Breast epithelium (tissue), 4 donors: ENCODE results near the gene PDE7B. TPM values are rescaled to one million over a fixed set of nuclear protein-coding genes. Genes with fewer than 3 reads are reported as not detected.
"Not testable (repeated sequence)": the region's sequence is repeated elsewhere in the genome, so short reads cannot be mapped to it uniquely, and the experiment has no call there.

Source experiments
- DNase-seq, 2 donors: peaks; one replicate each; pipeline ENCODE4 v3.0.0-alpha.2; 2019; ENCODE audit warnings: low spot score in 2 of 2
- H3K27ac ChIP-seq, 2 donors: fragments of 200-600 bp; sonication (generic) in 1 of 2; one replicate each; pipeline ENCODE4 v1.5.1; 2016 to 2019; ENCODE audit warnings: mild to moderate bottlenecking in 1 of 2
- H3K27me3 ChIP-seq, 2 donors: fragments of 200-600 bp; sonication (generic) in 1 of 2; one replicate each; pipeline versions ENCODE4 v1.5.1 to v1.6.0; 2017 to 2019; ENCODE audit warnings: control low read depth in 1 of 2, mild to moderate bottlenecking in 1 of 2
- H3K36me3 ChIP-seq: fragments of 200-600 bp; one replicate; pipeline ENCODE4 v1.5.1; 2019
- H3K4me1 ChIP-seq, 2 donors: fragments of 200-600 bp; sonication (generic); one replicate each; pipeline ENCODE4 v1.5.1; 2016 to 2019; ENCODE audit warnings: control low read depth in 1 of 2
- H3K4me3 ChIP-seq, 3 donors: fragments of 200-600 bp; sonication (generic); 1 replicate in 2 of 3; 2 replicates in 1 of 3; pipeline ENCODE4 v1.5.1; 2016 to 2019; ENCODE audit warnings: mild to moderate bottlenecking in 3 of 3, moderate library complexity in 2 of 3
- H3K9me3 ChIP-seq, 2 donors: fragments of 200-600 bp; sonication (generic) in 1 of 2; one replicate each; pipeline ENCODE4 v1.5.1; 2016 to 2019; ENCODE audit warnings: control low read depth in 1 of 2
- POLR2A ChIP-seq: fragments of 450-650 bp; IDR thresholded peaks from one replicate; pipeline ENCODE4 v1.6.1; 2016; ENCODE audit warnings: antibody characterized with exemption, mild to moderate bottlenecking, moderate library complexity
- POLR2AphosphoS5 ChIP-seq, 3 donors: sonication (generic); formaldehyde crosslinking; IDR thresholded peaks; one replicate each; pipeline ENCODE4 v1.6.1; 2017; ENCODE audit warnings: antibody characterized with exemption in 3 of 3
- intact Hi-C: fragments of 100-400 bp; cut with DNase I; formaldehyde crosslinking; loops from one replicate; pipeline ENCODE4 v1.15.1; 2023; ENCODE audit warnings: low total_unique reads
- total RNA-seq, 3 donors: library from RNA; depleted of rRNA; stranded (reverse); fragments of >200 nt; gene quantifications; one replicate each; pipeline ENCODE4 v1.1.0, GENCODE V29; 2016
- TF ChIP-seq, protein P1 (sequence below), 3 donors: fragments of 450-650 bp; IDR thresholded peaks; one replicate each; pipeline ENCODE4 v1.5.1; 2016 to 2017; ENCODE audit warnings: antibody characterized with exemption in 3 of 3, mild to moderate bottlenecking in 3 of 3, moderate library complexity in 3 of 3

Gene PDE7B
- total RNA-seq, 3 donors from 2014 or later = 3.4 to 5.2 (median 5.1) TPM

DNA sequence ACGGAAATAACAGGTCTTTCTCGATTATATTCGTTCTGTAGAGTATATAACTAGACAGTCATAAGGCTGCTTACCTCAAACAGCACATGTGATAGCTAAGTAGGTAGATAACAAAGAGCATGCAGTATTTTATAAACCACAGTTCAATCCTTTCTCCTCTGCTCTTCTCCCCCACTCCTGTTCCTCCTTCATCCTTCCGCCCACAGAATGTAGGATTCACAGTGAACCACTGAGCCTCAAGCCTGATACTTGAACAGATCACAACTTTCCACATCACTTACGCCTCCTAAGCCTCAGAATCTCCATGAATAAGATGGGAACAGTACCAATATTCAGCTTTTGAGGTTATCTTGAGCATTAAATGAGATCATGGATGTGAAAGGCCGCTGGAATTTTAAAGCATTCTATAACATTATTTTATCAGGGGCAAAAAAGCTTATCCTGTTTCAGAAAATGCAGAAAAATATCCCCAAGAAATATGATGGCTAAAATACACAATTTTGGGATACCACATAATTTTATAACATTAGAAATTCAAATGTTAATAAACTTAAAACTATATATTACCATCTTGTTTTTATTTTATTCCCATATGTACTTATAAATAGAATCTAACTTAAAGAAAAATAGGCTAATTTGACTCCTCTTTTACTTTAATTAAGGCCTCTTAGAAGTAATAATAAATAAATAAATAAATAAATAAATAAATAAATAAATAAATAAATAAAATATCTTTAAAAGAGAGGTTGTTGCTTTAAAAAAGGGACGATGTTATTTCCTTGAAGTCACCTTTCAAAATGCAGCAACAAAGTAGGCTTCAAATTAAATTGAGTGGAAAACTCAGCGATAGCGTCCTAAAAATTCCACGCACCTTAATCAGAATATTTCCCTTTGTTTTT, 365.3 kb downstream of the PDE7B start:
- intact Hi-C loops = no loop called here
- DNase-seq = no peak

DNA sequence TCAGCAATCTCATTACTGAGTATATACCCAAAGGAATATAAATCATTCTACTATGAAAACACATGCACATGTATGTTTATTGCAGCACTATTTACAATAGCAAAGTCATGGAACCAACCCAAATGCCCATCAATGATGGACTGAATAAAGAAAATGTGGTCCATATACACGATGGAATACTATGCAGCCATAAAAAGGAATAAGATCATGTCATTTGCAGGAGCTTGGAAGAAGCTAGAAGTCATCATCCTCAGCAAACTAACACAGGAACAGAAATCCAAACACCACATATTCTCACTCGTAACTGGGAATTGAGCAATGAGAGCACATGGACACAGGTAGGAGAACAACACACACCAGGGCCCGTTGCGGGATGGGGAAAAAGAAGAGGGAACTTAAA, 373.5 kb downstream of the PDE7B start:
- DNase-seq, H3K4me1 ChIP-seq, H3K36me3 ChIP-seq, H3K9me3 ChIP-seq, H3K4me3 ChIP-seq, H3K27me3 ChIP-seq, intact Hi-C loops, H3K27ac ChIP-seq: not testable (repeated sequence)

More for the DNA sequence above, 365.3 kb downstream of the PDE7B start:
- no peaks in the 10 kb centered on the region for H3K36me3 ChIP-seq
- TF ChIP-seq POLR2AphosphoS5 (IDR thresholded peaks at IDR 0.05) = no peak
- H3K27me3 ChIP-seq = no peaks in the 10 kb centered on the region
- H3K4me3 ChIP-seq = no peak overlapping the region
- no peak overlapping the region for H3K27ac ChIP-seq
- H3K4me1 ChIP-seq = no peaks in the 10 kb centered on the region
- H3K9me3 ChIP-seq = no peaks in the 10 kb centered on the region

DNA sequence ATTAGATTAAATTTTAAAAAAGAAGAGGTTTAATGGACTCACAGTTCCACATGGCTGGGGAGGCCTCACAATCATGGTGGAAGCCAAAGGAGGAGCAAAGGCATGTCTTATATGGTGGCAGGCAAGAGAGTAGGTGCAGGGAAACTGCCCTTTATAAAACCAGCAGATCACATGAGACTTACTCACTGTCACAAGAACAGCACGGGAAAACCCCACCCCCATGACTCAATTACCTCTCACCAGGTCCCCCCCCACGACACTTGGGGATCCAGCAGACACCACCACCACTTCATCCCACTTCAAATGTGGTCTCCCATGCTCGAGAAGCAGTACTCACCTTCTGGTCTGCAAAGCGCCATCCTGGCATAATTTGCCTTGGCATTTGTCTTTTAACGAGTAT, 374.0 kb downstream of the PDE7B start:
- Histone ChIP-seq H3K4me1 (no peaks in the 10 kb centered on the region), H3K36me3 (no peaks in the 10 kb centered on the region), H3K9me3 (no peaks in the 10 kb centered on the region), H3K27me3 (no peaks in the 10 kb centered on the region), H3K27ac (no peak overlapping the region), H3K4me3 (no peak overlapping the region)
- intact Hi-C loops = no loop called here
- no peak for DNase-seq
- TF ChIP-seq POLR2AphosphoS5 (IDR thresholded peaks at IDR 0.05) = no peak
- TF ChIP-seq, protein P1, sequence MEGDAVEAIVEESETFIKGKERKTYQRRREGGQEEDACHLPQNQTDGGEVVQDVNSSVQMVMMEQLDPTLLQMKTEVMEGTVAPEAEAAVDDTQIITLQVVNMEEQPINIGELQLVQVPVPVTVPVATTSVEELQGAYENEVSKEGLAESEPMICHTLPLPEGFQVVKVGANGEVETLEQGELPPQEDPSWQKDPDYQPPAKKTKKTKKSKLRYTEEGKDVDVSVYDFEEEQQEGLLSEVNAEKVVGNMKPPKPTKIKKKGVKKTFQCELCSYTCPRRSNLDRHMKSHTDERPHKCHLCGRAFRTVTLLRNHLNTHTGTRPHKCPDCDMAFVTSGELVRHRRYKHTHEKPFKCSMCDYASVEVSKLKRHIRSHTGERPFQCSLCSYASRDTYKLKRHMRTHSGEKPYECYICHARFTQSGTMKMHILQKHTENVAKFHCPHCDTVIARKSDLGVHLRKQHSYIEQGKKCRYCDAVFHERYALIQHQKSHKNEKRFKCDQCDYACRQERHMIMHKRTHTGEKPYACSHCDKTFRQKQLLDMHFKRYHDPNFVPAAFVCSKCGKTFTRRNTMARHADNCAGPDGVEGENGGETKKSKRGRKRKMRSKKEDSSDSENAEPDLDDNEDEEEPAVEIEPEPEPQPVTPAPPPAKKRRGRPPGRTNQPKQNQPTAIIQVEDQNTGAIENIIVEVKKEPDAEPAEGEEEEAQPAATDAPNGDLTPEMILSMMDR (IDR thresholded peaks at IDR 0.05) = no peak
- no peak for TF ChIP-seq POLR2A

DNA sequence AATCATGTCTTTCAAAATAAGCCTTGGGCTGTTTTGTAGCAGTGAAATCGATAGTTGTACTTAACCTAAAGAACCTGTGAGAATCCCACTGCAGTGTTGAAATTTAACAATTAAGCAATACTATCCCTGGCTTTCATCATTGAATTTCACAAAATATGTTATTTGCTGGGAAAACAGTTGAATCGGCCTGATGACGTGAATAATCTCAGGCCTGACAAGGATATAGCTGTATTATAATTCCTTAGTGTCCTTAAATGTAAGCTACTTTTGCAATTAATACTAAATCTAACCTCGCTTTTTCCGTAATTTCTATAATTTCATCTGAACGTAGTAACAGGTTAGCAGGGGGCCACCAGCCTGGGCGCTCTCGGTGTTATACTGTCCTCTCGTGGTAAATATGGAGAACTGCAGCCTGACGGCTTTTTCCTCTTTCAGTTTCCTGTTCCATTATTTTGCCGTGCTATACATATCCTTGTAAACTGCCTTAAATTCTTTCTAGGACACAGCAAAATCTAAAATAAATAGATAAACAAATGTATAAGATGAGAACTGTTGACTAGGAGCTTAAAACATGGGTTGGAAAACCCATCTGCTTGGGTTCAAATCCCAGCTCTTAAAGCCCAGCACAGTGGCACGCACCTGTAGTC, 374.6 kb downstream of the PDE7B start:
- TF ChIP-seq POLR2A (no peak), POLR2AphosphoS5 (IDR thresholded peaks at IDR 0.05) (peak in 1 of 3 donors; percentile 10)
- TF ChIP-seq, protein P1 (IDR thresholded peaks at IDR 0.05) = peak; percentile 99 to 100 (median 99)
- Histone ChIP-seq H3K27ac (no peak overlapping the region), H3K4me3 (peak overlapping the region in 2 of 3 donors; percentile 36 to 53), H3K4me1 (no peaks in the 10 kb centered on the region), H3K27me3 (no peaks in the 10 kb centered on the region), H3K36me3 (no peaks in the 10 kb centered on the region), H3K9me3 (no peaks in the 10 kb centered on the region)
- DNase-seq = peak in 1 of 2 donors; percentile 22
- intact Hi-C loops = no loop called here

DNA sequence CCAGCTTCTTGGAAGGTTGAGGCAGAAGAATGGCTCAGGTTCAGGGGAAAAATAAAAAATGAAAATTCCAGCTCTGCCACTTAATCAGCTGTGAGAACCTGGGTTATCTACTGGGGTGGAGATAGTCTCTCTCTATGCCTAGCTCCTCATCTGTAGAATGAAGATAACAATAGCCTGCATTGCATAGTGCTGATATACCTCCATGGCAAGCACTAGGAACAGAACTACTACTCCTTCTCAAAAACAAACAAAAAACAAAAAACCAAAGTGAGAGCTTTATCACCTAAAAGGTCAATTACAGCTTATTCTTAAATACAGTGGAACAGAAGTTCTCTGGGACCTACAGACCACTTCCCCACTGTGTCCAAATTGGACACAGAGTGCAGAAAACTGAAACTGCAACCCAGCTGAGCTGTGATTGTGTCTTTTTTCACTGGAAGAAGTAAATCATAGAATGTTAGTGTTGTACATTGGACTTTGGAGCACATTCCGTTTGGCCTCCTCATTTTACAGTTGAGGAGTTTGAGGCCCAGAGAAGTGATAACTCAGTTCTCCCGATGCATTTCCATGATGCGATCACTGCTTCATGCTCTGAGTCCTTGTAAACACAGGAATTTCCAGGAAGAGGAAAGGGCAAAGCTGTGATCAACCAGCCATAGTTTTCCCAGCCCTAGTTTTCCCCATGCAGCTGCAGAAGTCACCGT, 375.3 kb downstream of the PDE7B start:
- DNase-seq = no peak
- Histone ChIP-seq H3K27me3 (no peaks in the 10 kb centered on the region), H3K36me3 (no peaks in the 10 kb centered on the region), H3K9me3 (no peaks in the 10 kb centered on the region), H3K4me1 (no peaks in the 10 kb centered on the region), H3K27ac (no peak overlapping the region), H3K4me3 (peak overlapping the region in 2 of 3 donors; percentile 36 to 53)
- TF ChIP-seq POLR2A = no peak
- TF ChIP-seq, protein P1 (IDR thresholded peaks at IDR 0.05) = no peak
- no peak for TF ChIP-seq POLR2AphosphoS5 (IDR thresholded peaks at IDR 0.05)
- intact Hi-C loops = no loop called here
